Astrocyte (in vitro differentiated cells and primary cell): ENCODE results near the gene SCYGR2. TPM values are rescaled to one million over a fixed set of nuclear protein-coding genes. Genes with fewer than 3 reads are reported as not detected.

ENCODE experiments used
- DNase-seq: peaks from one replicate; pipeline ENCODE4 v3.0.0-alpha.2; 2010; ENCODE audit warnings: low read depth
- FAIRE-seq: peaks from 2 replicates; lab custom pipeline; 2011; peaks lifted over from hg19 to GRCh38; lab: Jason Lieb, UNC
- H2AFZ ChIP-seq: 2 replicates; pipeline ENCODE4 v1.6.0; 2012; ENCODE audit warnings: low read depth, low read length, inconsistent platforms
- H3K27ac ChIP-seq: 2 replicates; pipeline ENCODE4 v1.5.1; 2011; ENCODE audit warnings: low read depth, low read length, inconsistent platforms
- H3K27me3 ChIP-seq: 2 replicates; pipeline ENCODE4 v1.6.0; 2011; ENCODE audit warnings: low read length, inconsistent platforms; ENCODE audit not compliant: insufficient read depth
- H3K36me3 ChIP-seq: 2 replicates; pipeline ENCODE4 v1.5.1; 2011; ENCODE audit warnings: low read length, inconsistent platforms; ENCODE audit not compliant: insufficient read depth
- H3K4me1 ChIP-seq: 2 replicates; pipeline ENCODE4 v1.5.1; 2011; ENCODE audit warnings: low read length, inconsistent platforms; ENCODE audit not compliant: insufficient read depth
- H3K4me2 ChIP-seq: 2 replicates; pipeline ENCODE4 v1.6.0; 2012; ENCODE audit warnings: low read length, inconsistent platforms
- H3K4me3 ChIP-seq: 2 replicates; pipeline ENCODE4 v1.5.1; 2011; ENCODE audit warnings: low read depth, mild to moderate bottlenecking, low read length, inconsistent platforms; ENCODE audit not compliant: insufficient read depth
- H3K79me2 ChIP-seq: 2 replicates; pipeline ENCODE4 v1.6.0; 2012; ENCODE audit warnings: mild to moderate bottlenecking, low read length, inconsistent platforms; ENCODE audit not compliant: insufficient read depth
- H3K9ac ChIP-seq: 2 replicates; pipeline ENCODE4 v1.6.0; 2012; ENCODE audit warnings: mild to moderate bottlenecking, low read length, inconsistent platforms
- H3K9me3 ChIP-seq: 2 replicates; pipeline ENCODE4 v1.5.1; 2012; ENCODE audit warnings: low read depth, mild to moderate bottlenecking, low read length, inconsistent platforms; ENCODE audit not compliant: insufficient read depth
- H4K20me1 ChIP-seq: 2 replicates; pipeline ENCODE4 v1.6.0; 2012; ENCODE audit warnings: low read length, inconsistent platforms; ENCODE audit not compliant: insufficient read depth
- H3K27ac Mint-ChIP-seq: one replicate; pipeline ENCODE4 v1.8.0; 2021; ENCODE audit warnings: mild to moderate bottlenecking, mixed read lengths; ENCODE audit not compliant: unreplicated experiment
- H3K27me3 Mint-ChIP-seq: one replicate; pipeline ENCODE4 v1.8.0; 2021; ENCODE audit warnings: low read depth, mixed read lengths; ENCODE audit not compliant: unreplicated experiment
- H3K36me3 Mint-ChIP-seq: one replicate; pipeline ENCODE4 v1.8.0; 2021; ENCODE audit warnings: low read depth, mixed read lengths; ENCODE audit not compliant: unreplicated experiment
- H3K4me1 Mint-ChIP-seq: one replicate; pipeline ENCODE4 v1.8.0; 2021; ENCODE audit warnings: low read depth, mixed read lengths; ENCODE audit not compliant: unreplicated experiment
- H3K4me3 Mint-ChIP-seq: one replicate; pipeline ENCODE4 v1.8.0; 2021; ENCODE audit warnings: mild to moderate bottlenecking, moderate library complexity, mixed read lengths; ENCODE audit not compliant: unreplicated experiment
- H3K9me3 Mint-ChIP-seq: one replicate; pipeline ENCODE4 v1.8.0; 2021; ENCODE audit warnings: mild to moderate bottlenecking, mixed read lengths; ENCODE audit not compliant: unreplicated experiment
- CTCF ChIP-seq: IDR thresholded peaks from 2 replicates; pipeline ENCODE4 v1.5.1; 2011; ENCODE audit warnings: low read depth, mild to moderate bottlenecking, inconsistent platforms, low read length, moderate library complexity; ENCODE audit not compliant: insufficient read depth
- EZH2 ChIP-seq: IDR thresholded peaks from 2 replicates; pipeline ENCODE4 v1.6.1; 2012; ENCODE audit warnings: mild to moderate bottlenecking, low read length, inconsistent platforms; ENCODE audit not compliant: insufficient read depth
- total RNA-seq: library from RNA; stranded (reverse); gene quantifications from 2 replicates; pipeline ENCODE4 v1.2.1, GENCODE V29; 2021

Gene SCYGR2
- total RNA-seq, 1 donor from 2014 or later: not detected

GRCh38 chr2:227582369-227582768 lies 16.3 kb upstream of the SCYGR2 start:
- TF ChIP-seq CTCF (no peak), EZH2 (no peak)
- H3K36me3 Mint-ChIP-seq: peaks cover 4% of the 10 kb centered on the region
- H3K27me3 ChIP-seq: no peaks in the 10 kb centered on the region
- H3K27ac Mint-ChIP-seq: no peak overlapping the region
- no peaks in the 10 kb centered on the region for H3K9me3 ChIP-seq
- no peaks in the 10 kb centered on the region for H3K27me3 Mint-ChIP-seq
- no peak overlapping the region for H3K4me3 Mint-ChIP-seq
- H4K20me1 ChIP-seq: no peaks in the 10 kb centered on the region
- H3K27ac ChIP-seq: no peak overlapping the region
- no peak overlapping the region for H3K4me3 ChIP-seq
- DNase-seq: no peak
- no peak for FAIRE-seq
- H3K79me2 ChIP-seq: no peaks in the 10 kb centered on the region
- no peak overlapping the region for H2AFZ ChIP-seq
- H3K4me1 Mint-ChIP-seq: no peaks in the 10 kb centered on the region
- no peak overlapping the region for H3K9ac ChIP-seq
- H3K4me1 ChIP-seq: no peaks in the 10 kb centered on the region
- H3K36me3 ChIP-seq: no peaks in the 10 kb centered on the region
- peaks cover 5% of the 10 kb centered on the region for H3K9me3 Mint-ChIP-seq
- H3K4me2 ChIP-seq: no peak overlapping the region

- Histone ChIP-seq H3K27ac (no peak overlapping the region), H3K27me3 (peaks cover 3% of the 10 kb centered on the region), H3K4me1 (no peaks in the 10 kb centered on the region), H3K4me2 (no peak overlapping the region), H3K9me3 (no peaks in the 10 kb centered on the region), H3K79me2 (no peaks in the 10 kb centered on the region), H3K4me3 (no peak overlapping the region), H3K36me3 (no peaks in the 10 kb centered on the region), H2AFZ (no peak overlapping the region), H4K20me1 (no peaks in the 10 kb centered on the region), H3K9ac (no peak overlapping the region)
- DNase-seq (no peak), FAIRE-seq (no peak)
- TF ChIP-seq EZH2 (no peak), CTCF (no peak)
- H3K4me1 Mint-ChIP-seq: peaks cover under 1% of the 10 kb centered on the region
- H3K27me3 Mint-ChIP-seq: peaks cover 3% of the 10 kb centered on the region
- H3K9me3 Mint-ChIP-seq: peaks cover 3% of the 10 kb centered on the region
- no peak overlapping the region for H3K4me3 Mint-ChIP-seq
- H3K27ac Mint-ChIP-seq: no peak overlapping the region
- H3K36me3 Mint-ChIP-seq: no peaks in the 10 kb centered on the region
Observed at GRCh38 chr2:227592694-227593387, 5.9 kb upstream of the SCYGR2 start.

- no peak overlapping the region for H3K4me3 Mint-ChIP-seq
- FAIRE-seq (no peak), DNase-seq (no peak)
- H3K27me3 Mint-ChIP-seq: peaks cover 3% of the 10 kb centered on the region
- no peaks in the 10 kb centered on the region for H3K36me3 Mint-ChIP-seq
- TF ChIP-seq EZH2 (no peak), CTCF (no peak)
- no peaks in the 10 kb centered on the region for H3K36me3 ChIP-seq
- no peaks in the 10 kb centered on the region for H3K9me3 ChIP-seq
- no peaks in the 10 kb centered on the region for H4K20me1 ChIP-seq
- H3K4me2 ChIP-seq: no peak overlapping the region
- no peak overlapping the region for H3K9ac ChIP-seq
- no peak overlapping the region for H3K27ac ChIP-seq
- H3K4me3 ChIP-seq: no peak overlapping the region
- peaks cover 4% of the 10 kb centered on the region for H3K4me1 ChIP-seq
- peaks cover 3% of the 10 kb centered on the region for H3K9me3 Mint-ChIP-seq
- peaks cover 3% of the 10 kb centered on the region for H3K27me3 ChIP-seq
- H3K79me2 ChIP-seq: no peaks in the 10 kb centered on the region
- H2AFZ ChIP-seq: no peak overlapping the region
- peaks cover 7% of the 10 kb centered on the region for H3K4me1 Mint-ChIP-seq
- H3K27ac Mint-ChIP-seq: no peak overlapping the region
Observed at GRCh38 chr2:227595797-227596196, 2.9 kb upstream of the SCYGR2 start.
